DMS153 treated with DMSO at 0.1 percent for 48 hours (cell line): ENCODE data around the gene DGKH.
A peak's percentile ranks its signal among the peaks of the same experiment; 100 is the strongest.

Experiments
- DNase-seq: peaks from one replicate; lab custom pipeline; 2025; ENCODE audit not compliant: unreplicated experiment; lab: John Stamatoyannopoulos, UW

The DGKH gene

DNA sequence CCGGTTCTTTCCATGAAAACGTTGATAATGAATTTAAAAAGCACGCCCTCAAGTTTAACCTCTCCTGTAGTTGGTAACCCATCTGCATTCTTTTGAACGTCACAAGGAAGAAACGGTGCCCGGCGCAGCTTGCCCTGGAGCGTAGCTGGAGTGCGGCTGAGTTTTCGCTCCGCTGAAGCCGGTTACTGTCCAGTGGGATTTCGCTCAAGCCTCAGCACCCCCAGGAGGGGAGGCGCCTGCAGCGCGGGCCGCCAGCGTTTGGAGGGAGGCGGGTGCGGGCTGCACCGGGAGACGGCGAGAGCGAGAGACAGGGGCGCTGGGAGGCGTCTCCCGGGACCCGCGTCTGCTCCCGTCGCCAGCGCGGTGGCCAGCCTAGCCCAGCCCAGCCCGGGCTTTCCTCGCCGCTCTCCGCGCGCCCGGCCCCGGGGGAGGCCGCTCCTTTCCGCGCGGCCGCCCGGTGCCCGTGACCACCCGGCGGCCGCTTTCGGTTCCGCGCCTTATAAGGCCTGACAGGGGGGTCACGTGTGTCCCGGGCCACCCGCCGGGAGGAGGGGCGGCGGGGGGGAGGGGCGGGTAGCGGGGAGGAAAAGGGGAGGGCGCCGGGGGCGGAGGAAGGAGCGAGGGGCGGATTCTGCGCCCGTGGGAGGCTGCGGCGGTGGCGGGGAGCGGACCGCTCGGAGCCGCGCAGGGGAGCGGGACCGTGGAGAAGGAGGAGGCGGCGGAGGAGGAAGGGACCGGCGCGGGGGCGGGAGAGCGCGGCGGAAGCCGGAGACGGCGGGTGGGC lies 8.3 kb upstream of the DGKH start:
- DNase-seq = peak; percentile 66

DNA sequence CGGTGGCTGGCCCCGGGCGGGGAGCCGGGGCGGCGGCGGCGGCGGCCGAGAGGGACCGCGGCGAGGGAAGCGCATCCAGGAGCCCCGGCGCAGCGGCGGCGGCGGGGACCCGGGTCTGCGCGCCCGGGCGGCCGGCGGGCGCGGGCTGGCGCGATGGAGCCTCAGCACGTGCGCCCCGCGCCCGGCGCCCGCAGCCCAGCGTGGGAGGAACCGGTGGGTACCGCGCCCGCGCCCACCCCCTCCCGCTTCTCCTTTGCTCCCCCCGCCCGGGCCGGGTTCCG lies 7.8 kb upstream of the DGKH start:
- DNase-seq = no peak

DNA sequence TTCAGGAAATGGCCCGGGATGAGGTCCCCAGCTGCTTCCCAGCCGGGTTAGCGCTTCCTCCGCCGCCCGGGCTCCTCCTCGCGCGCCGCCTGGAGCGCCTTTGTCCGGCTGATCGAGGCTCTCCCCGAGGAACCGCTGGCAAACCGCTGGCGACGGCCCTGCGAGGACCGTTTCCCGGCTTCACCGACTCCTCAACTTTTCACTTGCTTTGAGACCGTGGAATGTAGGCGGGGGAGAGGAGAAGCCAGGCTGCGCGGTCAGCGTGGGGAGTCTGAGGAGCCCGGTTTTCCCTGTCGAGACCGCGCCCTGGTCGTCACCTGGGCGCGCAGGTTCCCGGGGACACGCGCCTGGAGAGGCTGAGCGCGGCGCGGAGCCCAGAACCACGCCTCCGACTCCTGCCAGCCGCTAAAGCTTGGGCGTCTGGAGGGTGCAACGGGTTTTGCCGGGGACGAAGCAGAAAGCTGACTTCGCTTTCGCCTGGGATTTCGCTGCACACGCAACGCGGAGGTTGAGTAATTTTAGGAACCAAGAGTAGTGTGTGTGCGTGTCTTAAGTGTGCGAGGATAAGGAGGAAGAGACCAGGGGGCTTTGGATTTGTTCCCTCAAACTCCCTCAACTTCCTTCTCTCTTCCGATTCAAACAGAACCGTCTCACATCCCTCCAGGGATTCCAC lies 7.3 kb upstream of the DGKH start:
- peak; percentile 39 for DNase-seq

DNA sequence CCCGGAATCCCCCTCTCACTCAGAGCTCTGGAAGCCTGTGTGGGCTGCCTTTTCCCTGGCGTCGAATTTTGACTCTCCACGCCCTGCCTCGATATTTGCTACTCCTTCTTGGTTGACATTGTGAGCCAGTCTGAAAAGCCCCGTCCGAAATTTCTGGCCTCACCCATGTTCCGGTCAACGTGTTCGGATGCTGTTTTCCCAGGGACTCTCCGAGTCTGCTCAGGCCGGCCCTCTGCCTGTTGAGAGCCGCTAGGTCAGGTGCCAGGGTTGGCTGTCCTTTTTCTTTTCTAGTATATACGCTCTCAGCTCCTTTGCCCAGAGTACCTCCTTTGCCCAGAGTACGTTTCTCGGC lies 6.8 kb upstream of the DGKH start:
- DNase-seq = no peak

DNA sequence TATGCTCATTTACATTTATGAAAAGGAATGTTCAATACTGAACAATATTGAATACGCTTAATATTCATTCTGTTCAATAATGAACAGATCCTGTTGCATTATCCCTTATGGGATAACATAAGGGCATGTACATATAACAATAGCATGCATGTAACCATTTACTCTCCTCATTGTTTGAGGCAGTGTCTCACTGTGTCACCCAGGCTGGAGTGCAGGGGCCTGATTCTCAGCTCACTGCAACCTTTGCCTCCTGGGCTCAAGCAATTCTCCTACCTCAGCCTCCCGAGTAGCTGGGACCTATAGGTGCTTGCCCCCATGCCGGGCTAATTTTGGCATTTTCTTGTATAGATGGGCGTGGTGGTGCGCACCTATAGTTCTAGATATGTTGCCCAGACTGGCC lies 4.8 kb upstream of the DGKH start:
- no peak for DNase-seq

DNA sequence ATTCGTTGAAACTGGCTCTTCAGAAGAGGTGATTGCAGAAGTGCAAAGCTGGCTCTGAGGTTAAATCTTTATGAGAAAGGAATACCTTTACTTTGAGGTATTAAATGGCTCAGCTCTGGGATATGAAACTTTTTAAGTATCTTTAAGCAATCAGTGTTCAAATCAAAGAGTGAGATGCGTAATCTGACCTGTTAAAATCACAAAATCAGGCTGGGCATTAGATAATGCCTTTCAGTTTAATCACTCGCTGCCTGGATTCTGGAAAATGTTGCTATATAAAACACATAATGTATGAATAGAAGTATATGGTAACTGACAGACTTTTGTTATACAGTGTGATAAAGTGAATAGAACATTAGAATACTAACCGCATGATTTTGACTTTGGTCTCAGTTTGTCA lies 2.0 kb upstream of the DGKH start:
- DNase-seq = no peak

DNA sequence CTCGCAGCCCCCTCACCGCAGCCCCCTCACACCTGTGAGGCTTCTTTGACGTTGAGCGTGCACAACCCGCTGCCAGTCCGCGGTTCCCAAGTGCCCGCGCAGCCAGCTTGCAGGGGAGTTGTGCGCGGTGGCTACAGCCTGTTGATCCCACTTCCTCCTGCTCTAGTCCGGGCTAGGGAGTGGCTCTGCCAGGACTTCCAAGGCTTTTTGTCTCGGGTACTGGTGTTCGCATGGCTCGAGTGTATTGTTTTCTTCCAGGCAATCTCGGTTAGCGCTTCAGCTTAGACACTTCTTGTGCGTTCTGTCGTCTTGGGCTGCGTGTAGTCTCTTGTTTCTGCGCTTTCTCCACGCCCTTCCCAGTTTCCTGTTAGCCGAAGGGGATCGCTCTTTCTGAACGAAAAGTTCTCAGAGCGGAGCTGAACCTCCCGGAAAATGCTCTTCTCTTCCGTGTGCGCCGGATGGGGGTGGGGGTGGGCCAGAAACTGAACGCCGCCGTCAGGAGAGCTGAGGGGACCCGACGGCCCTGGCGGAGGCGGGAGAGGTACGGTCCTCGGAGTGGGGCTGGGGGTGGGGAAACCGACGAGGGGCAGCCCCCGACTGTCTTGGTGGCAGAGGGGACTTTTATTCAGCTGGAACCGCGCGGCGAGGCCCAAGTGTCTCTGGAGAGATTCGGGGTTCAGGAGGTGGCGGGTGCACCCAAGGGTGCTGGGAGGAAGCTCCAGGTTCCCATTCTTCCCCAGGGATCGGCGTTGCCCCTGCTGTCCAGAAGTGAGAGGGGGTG lies 697 bp upstream of the DGKH start:
- peak; percentile 62 for DNase-seq

DNA sequence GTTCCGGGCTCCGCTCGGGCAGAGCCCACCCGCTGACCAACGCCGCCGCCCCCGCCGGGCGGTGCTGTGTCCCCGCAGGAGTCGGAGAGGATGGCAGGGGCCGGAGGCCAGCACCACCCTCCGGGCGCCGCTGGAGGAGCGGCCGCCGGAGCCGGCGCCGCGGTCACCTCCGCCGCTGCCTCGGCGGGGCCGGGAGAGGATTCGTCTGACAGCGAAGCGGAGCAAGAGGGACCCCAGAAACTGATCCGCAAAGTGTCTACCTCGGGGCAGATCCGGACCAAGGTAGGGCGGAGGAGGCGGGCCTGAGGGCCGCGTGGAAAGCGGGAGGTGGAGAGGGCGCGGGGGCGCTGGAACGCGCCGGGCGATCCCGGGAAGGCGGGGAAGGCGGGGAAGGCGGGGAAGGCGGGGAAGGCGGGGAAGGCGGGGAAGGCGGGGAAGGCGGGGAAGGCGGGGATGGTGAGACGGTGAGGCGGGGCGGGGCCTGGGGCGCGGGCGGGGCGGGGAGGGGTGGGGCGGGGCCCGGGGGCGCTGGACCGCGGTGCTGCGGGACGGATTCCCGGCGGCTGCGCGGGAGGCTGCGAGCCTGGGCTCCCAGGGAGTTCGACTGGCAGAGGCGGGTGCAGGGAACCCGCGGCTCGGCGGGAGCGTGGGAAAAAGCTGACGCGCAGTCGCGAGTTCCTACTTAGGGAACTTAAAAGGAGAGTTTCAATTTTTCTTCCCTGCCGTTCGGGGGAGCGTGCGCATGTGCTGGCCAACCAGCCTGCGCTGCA lies 421 bp downstream of the DGKH start:
- peak; percentile 62 for DNase-seq

DNA sequence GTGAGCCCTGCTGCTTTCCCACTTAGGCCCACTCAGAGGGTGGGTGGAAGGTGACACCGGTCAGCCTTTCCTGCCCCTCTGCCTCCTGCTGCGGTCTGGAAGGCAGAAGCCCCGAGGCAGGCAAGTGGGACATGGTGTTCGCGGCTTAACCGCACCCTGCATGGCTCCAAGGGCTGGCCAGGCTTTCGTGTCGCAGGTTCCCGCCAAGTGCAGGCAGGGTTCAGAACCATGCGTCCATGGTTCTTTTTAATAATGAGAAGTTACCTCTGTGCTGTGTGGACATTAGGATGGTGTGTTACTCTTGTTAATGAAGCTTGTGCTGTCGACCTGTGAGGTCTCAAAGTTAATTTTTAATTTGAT lies 986 bp downstream of the DGKH start:
- no peak for DNase-seq

DNA sequence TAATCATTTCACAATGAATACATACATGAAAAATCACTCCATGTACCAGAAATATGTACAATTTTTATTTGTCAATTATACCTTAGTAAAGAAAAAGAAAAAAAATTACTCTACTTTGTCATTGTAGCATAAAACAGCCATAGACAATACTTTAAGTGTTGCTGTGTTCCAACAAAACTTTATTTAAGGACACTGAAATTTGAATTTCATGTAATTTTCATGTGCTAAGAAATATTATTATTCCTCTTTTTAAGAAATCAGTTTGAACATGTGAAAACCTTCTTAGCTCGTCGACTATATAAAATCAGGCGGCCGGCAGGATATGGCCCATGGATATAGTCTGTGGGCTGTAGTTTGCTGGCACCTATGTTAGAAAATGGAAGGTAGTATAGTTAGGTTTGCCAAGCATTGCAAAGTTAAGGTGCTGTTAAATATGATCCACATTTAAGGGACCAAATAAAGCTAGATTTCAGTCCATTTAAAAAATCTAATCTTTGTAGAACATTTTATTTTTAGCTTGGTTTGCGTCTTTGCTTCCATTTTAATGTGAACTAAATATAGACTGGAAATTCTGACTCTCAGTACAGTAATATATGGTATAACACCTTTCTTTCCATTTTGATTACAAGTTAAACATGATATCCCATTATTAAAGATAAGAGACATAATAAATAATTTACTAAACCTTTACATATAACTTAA lies 6.5 kb downstream of the DGKH start:
- DNase-seq = no peak

DNA sequence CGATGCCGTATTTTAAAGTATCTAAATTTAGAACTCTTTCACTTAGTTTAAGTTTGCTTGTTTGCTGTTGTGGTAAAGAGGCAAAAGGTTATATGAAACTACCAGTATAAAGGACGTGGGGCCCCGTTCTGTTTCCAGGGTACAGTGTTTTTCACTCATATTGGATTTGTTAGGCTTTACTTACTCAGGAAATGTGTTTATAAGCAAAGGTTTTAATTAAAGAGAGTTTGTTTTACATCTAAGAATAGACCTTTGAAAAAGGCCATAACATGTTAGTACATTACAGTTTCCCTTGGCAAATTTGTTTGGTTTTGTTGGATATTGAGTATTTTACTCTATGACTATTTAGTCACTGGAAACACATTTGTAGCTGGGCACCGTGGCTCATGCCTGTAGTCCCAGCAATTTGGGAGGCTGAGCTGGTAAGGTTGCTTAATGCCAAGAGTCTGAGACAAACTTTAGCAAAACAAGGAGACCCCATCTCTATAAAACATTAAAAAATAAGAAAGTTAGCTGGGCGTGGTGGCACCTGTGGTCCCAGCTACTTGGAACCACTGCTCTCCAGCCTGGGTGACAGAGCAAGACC lies 7.1 kb downstream of the DGKH start:
- no peak for DNase-seq

DNA sequence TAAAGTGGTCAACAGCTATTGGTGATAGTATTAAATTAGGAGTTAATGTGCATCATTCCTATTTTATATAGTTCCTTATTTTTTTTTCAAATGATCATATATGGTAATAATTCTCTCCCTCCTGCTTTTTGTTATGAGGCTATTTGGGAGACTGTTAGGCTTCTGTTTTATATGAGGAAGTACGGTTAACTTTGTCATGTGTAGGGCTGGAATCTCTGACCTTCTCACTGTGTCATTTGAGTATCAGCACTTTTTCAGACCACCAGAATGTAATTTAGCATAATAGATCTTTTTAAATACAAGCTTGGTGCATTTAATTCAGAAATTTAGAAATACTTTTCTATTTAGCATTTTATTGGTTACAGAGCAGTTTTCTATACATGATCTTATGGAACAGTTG lies 7.7 kb downstream of the DGKH start:
- DNase-seq = no peak

DNA sequence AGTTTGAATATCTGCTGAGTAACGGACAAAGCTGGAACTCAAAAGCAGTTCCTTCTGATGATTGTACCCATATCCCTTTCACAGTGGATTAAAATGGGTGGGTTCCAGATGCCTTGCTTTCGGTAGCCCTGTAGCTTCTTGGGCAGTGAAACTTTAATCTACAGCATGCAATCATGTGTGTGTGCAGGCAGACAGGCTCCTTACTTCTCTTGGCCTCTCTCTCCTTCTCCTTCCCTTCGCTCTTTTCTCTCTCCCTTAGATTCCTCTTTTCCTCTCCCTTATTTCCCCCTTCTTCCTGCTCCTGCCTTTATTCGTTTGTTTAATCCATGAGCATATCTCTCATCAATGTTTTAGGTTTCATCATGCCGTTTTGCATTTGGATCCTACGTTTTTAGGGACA lies 8.1 kb downstream of the DGKH start:
- DNase-seq = no peak

DNA sequence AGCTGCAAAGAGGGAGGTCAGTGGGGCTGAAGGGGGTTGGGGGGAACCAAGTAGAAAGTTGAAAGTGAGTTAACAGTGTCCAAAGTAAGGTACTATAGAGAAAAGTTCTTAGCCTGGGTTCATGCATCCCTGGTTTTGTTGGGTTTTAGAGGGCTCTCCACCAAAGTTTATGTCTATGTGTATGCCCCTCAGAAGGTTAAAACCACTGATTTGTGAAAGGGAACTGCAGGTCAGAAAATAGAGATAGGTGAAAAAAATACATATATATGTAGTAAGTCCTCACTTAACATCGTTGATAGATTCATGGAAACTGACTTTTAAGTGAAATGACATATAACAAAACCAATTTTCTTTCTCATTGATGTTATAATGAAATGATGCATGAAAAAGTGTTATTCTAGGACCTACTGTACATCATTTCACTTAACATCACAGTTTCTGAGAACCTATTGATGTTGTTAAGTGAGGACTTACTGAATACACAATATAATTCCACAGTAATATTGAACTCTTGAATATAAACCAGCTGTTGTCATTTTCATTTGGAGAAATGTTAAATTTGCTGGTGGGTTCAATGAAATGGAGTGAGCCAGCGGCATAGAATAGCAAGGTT lies 9.6 kb downstream of the DGKH start:
- DNase-seq = no peak

DNA sequence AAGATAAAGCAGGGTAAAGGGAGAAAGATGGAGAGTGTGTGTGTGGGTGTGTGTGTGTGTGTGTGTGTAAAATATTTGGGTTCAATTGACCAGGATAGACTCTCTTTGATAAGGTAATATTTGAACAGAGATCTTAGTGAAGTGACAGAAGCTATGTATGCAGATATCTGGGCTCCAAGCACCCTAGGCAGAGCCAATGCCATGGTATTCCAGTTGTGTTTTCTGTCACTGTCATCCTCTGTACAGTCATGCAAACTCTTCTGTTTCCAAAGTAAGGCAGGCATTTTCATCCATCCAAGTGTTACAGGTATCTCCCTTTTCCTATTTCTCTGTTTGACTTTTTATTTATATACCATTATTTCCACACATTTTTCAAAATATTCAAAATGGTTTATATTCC lies 13.5 kb downstream of the DGKH start:
- DNase-seq = no peak

DNA sequence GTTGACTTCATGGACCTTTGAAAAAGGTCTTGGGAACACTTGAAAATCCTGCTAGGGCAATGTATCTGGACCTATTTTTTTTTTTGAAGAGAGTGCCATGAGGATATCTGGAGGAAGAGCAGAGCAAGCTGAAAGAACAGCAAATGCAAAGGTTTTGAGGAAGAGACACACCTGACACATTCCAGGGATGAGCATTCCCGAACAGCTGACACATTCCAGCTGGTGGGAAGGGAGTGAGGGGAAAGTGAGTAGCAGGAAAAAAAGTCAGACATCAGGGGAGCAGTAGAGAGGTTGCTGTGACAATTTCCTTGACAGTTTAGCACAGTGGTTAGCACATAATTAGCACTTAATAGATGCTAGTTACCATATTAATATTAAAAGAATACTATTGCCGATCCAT lies 14.7 kb downstream of the DGKH start:
- DNase-seq = no peak

DNA sequence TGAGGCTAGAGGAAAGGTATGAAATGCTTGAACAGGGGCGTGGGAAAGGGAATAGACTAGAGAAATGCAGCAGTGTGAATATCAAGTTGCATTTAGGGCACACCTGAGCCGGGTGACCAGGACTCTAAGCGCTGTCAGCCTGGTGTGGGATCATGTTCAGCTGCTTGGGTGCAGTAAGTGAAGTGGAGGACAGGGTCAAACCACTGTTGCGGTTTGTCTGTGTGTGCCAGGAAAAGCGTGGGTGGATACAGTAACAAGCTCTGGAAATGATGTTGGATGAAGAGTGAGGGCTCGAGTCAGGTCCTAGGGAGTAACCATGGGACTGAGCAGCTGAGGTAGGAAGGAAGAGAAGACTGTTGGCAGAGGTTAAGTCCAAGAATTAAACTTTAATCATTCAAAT lies 15.8 kb downstream of the DGKH start:
- DNase-seq = no peak

DNA sequence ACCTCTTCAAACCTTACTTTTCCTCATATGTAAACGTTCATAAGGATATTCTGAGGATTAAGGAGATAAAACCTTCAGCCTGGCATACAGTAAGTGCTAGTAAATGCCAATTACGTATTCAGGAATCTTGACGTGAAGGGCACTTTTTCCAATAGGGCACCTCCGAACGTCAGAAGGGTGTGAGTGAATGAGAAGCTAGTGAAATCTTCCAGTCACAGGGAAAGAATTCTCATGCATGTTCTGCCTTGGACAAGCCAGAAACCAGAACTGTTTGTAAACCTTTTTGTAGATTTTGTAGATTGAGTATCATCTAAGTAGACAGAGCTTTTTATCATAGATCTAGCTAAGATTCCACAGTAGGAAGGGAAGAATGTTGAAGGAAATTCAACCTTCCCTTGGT lies 16.5 kb downstream of the DGKH start:
- DNase-seq = no peak

DNA sequence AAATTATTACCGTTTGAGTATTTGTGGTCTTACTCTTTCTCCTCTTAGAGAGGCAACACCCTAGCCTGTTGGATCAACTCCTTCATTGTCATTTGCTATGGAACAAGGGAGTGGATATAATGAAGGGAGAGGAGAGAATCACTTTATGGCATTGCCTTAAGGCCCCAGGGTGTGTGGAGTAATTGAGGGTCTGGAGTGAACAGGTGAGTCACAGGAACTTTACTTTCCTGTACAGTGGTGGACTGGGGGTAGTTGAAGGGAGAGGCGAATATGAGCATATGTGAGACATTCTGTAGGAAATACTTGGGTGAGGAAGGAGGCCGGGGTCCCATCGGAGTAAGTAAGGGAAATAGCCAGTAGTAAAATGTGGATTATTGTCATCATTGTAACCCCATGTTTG lies 17.0 kb downstream of the DGKH start:
- no peak for DNase-seq

DNA sequence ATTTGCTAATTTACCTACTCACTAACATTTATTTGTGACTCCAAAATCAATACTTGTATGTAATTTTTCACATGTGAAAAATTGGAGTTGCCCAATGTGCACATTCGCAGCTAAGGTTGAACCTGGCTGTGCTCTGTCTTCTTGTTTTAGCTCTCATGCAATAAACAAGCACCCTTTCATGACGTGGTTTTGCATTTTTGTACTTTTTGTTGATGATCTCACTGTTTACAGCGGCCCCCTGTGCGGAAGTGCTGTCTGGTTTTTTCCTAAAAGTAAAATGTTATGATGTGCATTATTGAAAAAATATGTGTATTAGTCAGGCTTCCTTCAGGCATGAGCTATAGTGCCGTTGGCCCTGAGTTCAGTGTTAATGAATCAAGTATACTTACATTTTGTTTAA lies 18.1 kb downstream of the DGKH start:
- no peak for DNase-seq
